SK-N-SH treated with all-trans-retinoic acid at 6 μM for 48 hours (cell line): ENCODE data around the gene ZNF664.

Source experiments
- ATAC-seq: fragments of 200-7000 bp; cut with Tn5 transposase; 3 replicates; pipeline ENCODE4 v1.9.1; 2020; ENCODE audit warnings: mild to moderate bottlenecking, moderate library complexity
- ARNTL ChIP-seq: fragments of 450-650 bp; formaldehyde crosslinking; IDR thresholded peaks from 2 replicates; pipeline ENCODE4 v1.5.0; 2020; ENCODE audit warnings: low read depth, mild to moderate bottlenecking, moderate library complexity, borderline replicate concordance
- BACH2 ChIP-seq: fragments of 250-450 bp; sonication (Bioruptor Pico); IDR thresholded peaks from 2 replicates; pipeline ENCODE4 v1.9.0; 2021; ENCODE audit warnings: mild to moderate bottlenecking, borderline replicate concordance
- CSDC2 ChIP-seq: fragments of 250-450 bp; sonication (Bioruptor Pico); IDR thresholded peaks from 2 replicates; pipeline ENCODE4 v1.5.0; 2020; ENCODE audit warnings: mild to moderate bottlenecking, moderate library complexity
- GLIS3 ChIP-seq: fragments of 250-450 bp; sonication (Bioruptor Pico); IDR thresholded peaks from 2 replicates; pipeline ENCODE4 v1.5.0; 2020; ENCODE audit warnings: mild to moderate bottlenecking, moderate library complexity
- ISL1 ChIP-seq: fragments of 250-450 bp; sonication (Bioruptor Pico); IDR thresholded peaks from 2 replicates; pipeline ENCODE4 v2.1.2; 2022; ENCODE audit warnings: mild to moderate bottlenecking, moderate library complexity
- OSR1 ChIP-seq: fragments of 250-450 bp; sonication (Bioruptor Pico); IDR thresholded peaks from 2 replicates; pipeline ENCODE4 v1.8.0; 2022; ENCODE audit warnings: moderate library complexity, mild to moderate bottlenecking, inconsistent platforms
- RARB ChIP-seq: fragments of 250-450 bp; sonication (Bioruptor Pico); IDR thresholded peaks from 2 replicates; pipeline ENCODE4 v1.8.0; 2021; ENCODE audit warnings: mild to moderate bottlenecking, moderate library complexity
- SNAI2 ChIP-seq: fragments of 250-450 bp; sonication (Bioruptor Pico); IDR thresholded peaks from 2 replicates; pipeline ENCODE4 v1.5.0; 2020; ENCODE audit warnings: mild to moderate bottlenecking, moderate library complexity
- TCF4 ChIP-seq: fragments of 250-450 bp; sonication (Bioruptor Pico); IDR thresholded peaks from 2 replicates; pipeline ENCODE4 v1.8.0; 2021; ENCODE audit warnings: mild to moderate bottlenecking, moderate library complexity, borderline replicate concordance
- TOX ChIP-seq: fragments of 250-450 bp; sonication (Bioruptor Pico); IDR thresholded peaks from 2 replicates; pipeline ENCODE4 v1.8.0; 2021; ENCODE audit warnings: mild to moderate bottlenecking, moderate library complexity, borderline replicate concordance
- TSHZ2 ChIP-seq: fragments of 250-450 bp; sonication (Bioruptor Pico); IDR thresholded peaks from 2 replicates; pipeline ENCODE4 v1.5.0; 2020; ENCODE audit warnings: mild to moderate bottlenecking, moderate library complexity
- ZC3H10 ChIP-seq: fragments of 250-450 bp; sonication (Bioruptor Pico); IDR thresholded peaks from 2 replicates; pipeline ENCODE4 v1.5.1; 2021; ENCODE audit warnings: mild to moderate bottlenecking, moderate library complexity
- ZFP3 ChIP-seq: fragments of 250-450 bp; sonication (Bioruptor Pico); IDR thresholded peaks from 2 replicates; pipeline ENCODE4 v1.5.0; 2020; ENCODE audit warnings: mild to moderate bottlenecking, moderate library complexity
- ZFP30 ChIP-seq: fragments of 450-650 bp; formaldehyde crosslinking; IDR thresholded peaks from 2 replicates; pipeline ENCODE4 v1.5.0; 2022; ENCODE audit warnings: mild to moderate bottlenecking, moderate library complexity
- ZNF70 ChIP-seq: fragments of 450-650 bp; formaldehyde crosslinking; IDR thresholded peaks from 2 replicates; pipeline ENCODE4 v1.5.0; 2020; ENCODE audit warnings: mild to moderate bottlenecking, moderate library complexity
- TF ChIP-seq, protein P1 (sequence below): fragments of 250-450 bp; sonication (Bioruptor Pico); IDR thresholded peaks from 2 replicates; pipeline ENCODE4 v1.5.1; 2021; ENCODE audit warnings: mild to moderate bottlenecking, moderate library complexity
- TF ChIP-seq, protein P2 (sequence below): fragments of 250-450 bp; sonication (Bioruptor Pico); IDR thresholded peaks from 2 replicates; pipeline ENCODE4 v1.8.0; 2021; ENCODE audit warnings: low read depth, mild to moderate bottlenecking, moderate library complexity, borderline replicate concordance

ZNF664 gene

GRCh38 chr12:123931686-123932321, 41.2 kb upstream of the ZNF664 start:
- no peak for TF ChIP-seq SNAI2 (CRISPR knock-in tag)
- TF ChIP-seq ZFP30: no peak
- no peak for TF ChIP-seq ZC3H10 (CRISPR knock-in tag)
- TF ChIP-seq TSHZ2 (CRISPR knock-in tag): no peak
- no peak for TF ChIP-seq ARNTL (CRISPR knock-in tag)
- TF ChIP-seq, protein P1, sequence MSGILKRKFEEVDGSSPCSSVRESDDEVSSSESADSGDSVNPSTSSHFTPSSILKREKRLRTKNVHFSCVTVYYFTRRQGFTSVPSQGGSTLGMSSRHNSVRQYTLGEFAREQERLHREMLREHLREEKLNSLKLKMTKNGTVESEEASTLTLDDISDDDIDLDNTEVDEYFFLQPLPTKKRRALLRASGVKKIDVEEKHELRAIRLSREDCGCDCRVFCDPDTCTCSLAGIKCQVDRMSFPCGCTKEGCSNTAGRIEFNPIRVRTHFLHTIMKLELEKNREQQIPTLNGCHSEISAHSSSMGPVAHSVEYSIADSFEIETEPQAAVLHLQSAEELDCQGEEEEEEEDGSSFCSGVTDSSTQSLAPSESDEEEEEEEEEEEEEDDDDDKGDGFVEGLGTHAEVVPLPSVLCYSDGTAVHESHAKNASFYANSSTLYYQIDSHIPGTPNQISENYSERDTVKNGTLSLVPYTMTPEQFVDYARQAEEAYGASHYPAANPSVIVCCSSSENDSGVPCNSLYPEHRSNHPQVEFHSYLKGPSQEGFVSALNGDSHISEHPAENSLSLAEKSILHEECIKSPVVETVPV (CRISPR knock-in tag): no peak
- TF ChIP-seq ISL1 (CRISPR knock-in tag): no peak
- no peak for TF ChIP-seq ZNF70 (CRISPR knock-in tag)
- no peak for TF ChIP-seq CSDC2
- TF ChIP-seq GLIS3 (CRISPR knock-in tag): no peak
- ATAC-seq: no peak

DNA sequence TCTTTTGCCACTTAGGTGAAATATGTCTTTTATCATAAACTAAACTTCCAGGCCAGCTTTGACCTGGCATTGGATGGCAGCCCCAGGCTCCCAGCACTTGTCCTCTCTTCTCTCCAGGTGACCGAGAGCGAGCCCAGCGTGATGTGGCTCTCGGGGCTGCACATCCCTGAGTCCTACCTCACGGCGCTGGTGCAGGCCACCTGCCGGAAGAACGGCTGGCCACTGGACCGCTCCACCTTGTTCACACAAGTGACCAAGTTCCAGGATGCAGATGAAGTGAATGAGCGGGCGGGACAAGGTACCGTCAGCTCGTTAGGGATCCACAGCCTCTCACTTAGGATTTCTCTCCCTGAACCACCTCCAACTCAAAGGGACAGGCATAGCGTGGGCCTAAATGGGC, 39.8 kb upstream of the ZNF664 start:
- no peak for ATAC-seq
- TF ChIP-seq, protein P1 (CRISPR knock-in tag): no peak
- TF ChIP-seq ZFP30 (no peak), RARB (CRISPR knock-in tag) (no peak), ZFP3 (CRISPR knock-in tag) (no peak), SNAI2 (CRISPR knock-in tag) (no peak)
- TF ChIP-seq, all 23 proteins: peak for 0

DNA sequence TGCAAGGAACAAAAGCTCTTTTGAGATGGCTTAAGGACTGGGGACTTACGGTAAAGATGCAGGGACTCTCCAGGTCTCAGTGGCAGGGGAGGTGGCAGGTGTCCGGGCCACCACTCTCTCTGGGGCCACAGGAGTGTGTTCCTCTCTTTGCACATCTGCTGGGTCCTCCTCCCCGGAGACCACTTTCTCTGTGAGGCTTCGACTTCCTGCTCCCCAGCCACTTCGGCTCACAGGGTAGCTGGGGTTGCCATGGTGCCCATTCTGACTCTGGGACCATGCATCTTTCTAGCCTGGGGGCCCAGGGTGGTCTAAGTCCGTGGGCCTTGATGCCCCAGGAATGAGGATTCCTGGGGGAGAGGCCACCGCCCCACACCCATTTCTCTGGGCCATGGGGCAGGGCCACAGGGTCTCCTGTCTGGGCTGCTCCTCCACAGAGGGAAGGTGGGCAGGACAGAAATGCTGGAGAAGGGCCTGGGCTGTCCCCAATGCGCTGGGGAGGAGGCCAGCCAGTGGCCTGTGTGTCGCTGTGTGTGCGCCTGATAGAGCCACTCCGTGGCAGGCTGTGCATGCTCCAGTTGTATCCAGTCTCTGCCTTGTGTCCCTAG, 38.9 kb upstream of the ZNF664 start:
- TF ChIP-seq TCF4 (CRISPR knock-in tag) (no peak), ARNTL (CRISPR knock-in tag) (no peak), BACH2 (CRISPR knock-in tag) (no peak), TSHZ2 (CRISPR knock-in tag) (no peak), TOX (CRISPR knock-in tag) (no peak), ZC3H10 (CRISPR knock-in tag) (no peak), OSR1 (CRISPR knock-in tag) (no peak), CSDC2 (no peak), ZFP30 (no peak)
- TF ChIP-seq, protein P1 (CRISPR knock-in tag): no peak
- TF ChIP-seq, protein P2, sequence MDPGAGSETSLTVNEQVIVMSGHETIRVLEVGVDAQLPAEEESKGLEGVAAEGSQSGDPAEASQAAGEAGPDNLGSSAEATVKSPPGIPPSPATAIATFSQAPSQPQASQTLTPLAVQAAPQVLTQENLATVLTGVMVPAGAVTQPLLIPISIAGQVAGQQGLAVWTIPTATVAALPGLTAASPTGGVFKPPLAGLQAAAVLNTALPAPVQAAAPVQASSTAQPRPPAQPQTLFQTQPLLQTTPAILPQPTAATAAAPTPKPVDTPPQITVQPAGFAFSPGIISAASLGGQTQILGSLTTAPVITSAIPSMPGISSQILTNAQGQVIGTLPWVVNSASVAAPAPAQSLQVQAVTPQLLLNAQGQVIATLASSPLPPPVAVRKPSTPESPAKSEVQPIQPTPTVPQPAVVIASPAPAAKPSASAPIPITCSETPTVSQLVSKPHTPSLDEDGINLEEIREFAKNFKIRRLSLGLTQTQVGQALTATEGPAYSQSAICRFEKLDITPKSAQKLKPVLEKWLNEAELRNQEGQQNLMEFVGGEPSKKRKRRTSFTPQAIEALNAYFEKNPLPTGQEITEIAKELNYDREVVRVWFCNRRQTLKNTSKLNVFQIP (CRISPR knock-in tag): no peak
- TF ChIP-seq, all 23 proteins: peak for 0
- no peak for ATAC-seq
